ENCODE measurements around the gene CPNE9. TPM values are rescaled to one million over a fixed set of nuclear protein-coding genes. Genes with fewer than 3 reads are reported as not detected.
"Not testable (repeated sequence)": the region's sequence is repeated elsewhere in the genome, so short reads cannot be mapped to it uniquely, and the experiment has no call there.

The CPNE9 gene
- total RNA-seq, 6 donors from 2014 or later: 0.20 to 0.39 (median 0.30) TPM; not detected in 3

DNA sequence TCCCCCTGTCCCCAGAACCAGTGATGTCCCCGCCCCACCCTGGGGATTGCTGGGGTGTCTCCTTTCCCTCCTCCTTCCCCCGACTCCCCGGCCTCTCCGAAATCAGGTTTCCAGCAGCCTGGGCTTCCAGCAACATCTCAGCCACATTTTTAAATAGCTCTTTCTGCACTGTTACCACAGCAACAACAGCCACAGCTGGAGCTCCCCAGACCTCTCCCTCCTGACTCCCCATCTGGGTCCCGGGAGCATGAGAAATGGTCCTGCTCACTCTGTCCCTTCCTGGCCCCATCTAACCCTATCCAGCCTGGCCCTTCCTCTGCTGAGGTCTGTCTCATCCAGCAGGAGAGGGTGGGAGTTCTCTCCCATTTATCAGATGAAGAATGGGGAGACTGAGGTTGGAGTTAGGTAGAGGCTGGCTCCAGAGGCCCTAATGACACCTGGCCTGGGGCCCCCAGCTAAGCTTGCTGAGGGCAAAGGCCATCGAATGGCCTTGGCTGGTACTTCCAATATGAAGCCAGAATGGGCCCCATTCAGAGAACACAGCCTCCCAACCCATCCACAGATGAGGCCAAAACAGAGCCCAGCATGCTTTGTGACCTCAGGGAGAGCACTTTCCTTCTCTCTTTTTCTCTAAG, 64.6 kb downstream of the CPNE9 start:
- H3K9me3 ChIP-seq: no peaks in the 10 kb centered on the region
- peaks cover 34 to 43% (median 39%) of the 10 kb centered on the region in 4 donors for H3K4me1 ChIP-seq
- TF ChIP-seq EP300 (IDR thresholded peaks at IDR 0.05) (no peak), POLR2A (IDR thresholded peaks at IDR 0.05) (no peak), POLR2AphosphoS5 (IDR thresholded peaks at IDR 0.05) (no peak)
- TF ChIP-seq, protein P1, sequence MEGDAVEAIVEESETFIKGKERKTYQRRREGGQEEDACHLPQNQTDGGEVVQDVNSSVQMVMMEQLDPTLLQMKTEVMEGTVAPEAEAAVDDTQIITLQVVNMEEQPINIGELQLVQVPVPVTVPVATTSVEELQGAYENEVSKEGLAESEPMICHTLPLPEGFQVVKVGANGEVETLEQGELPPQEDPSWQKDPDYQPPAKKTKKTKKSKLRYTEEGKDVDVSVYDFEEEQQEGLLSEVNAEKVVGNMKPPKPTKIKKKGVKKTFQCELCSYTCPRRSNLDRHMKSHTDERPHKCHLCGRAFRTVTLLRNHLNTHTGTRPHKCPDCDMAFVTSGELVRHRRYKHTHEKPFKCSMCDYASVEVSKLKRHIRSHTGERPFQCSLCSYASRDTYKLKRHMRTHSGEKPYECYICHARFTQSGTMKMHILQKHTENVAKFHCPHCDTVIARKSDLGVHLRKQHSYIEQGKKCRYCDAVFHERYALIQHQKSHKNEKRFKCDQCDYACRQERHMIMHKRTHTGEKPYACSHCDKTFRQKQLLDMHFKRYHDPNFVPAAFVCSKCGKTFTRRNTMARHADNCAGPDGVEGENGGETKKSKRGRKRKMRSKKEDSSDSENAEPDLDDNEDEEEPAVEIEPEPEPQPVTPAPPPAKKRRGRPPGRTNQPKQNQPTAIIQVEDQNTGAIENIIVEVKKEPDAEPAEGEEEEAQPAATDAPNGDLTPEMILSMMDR (IDR thresholded peaks at IDR 0.05): no peak
- H3K4me3 ChIP-seq: peak overlapping the region in 1 of 4 donors; percentile 76
- ATAC-seq (ENCODE audit: low FRiP score in 2 of 2) (no peak), DNase-seq (no peak)
- H3K27ac ChIP-seq: peak overlapping the region; percentile 26 to 91 (median 64)
- WGBS, 2 donors: 74 to 82% methylated on average over 5 to 6 of the region's 6 CpGs
- no peaks in the 10 kb centered on the region for H3K27me3 ChIP-seq
- H3K36me3 ChIP-seq: peaks cover 0 to 12% (median 2%) of the 10 kb centered on the region in 4 donors

DNA sequence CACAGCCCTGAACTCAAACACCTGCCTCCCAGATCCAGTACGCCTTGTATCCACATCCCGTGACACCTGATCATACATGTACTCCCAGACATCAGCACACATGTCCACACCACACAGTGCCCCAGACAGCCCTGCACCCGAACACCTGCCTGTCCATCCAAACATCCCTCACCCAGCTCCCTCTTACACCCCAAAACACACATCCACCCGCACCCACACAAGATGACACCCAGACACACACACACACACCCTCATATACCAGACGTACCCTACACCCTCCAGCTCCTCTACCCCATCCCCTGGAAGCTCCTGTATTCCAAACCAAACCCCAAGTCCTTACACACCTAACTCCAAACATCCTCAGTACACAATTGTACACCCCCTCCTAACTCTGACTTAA, 65.4 kb downstream of the CPNE9 start:
- no peak for TF ChIP-seq EP300 (IDR thresholded peaks at IDR 0.05)
- no peak for TF ChIP-seq POLR2AphosphoS5 (IDR thresholded peaks at IDR 0.05)
- no peak for TF ChIP-seq POLR2A (IDR thresholded peaks at IDR 0.05)
- TF ChIP-seq, protein P1 (IDR thresholded peaks at IDR 0.05): no peak
- Histone ChIP-seq H3K9me3 (no peaks in the 10 kb centered on the region), H3K36me3 (peaks cover 0 to 12% (median 2%) of the 10 kb centered on the region in 4 donors), H3K27ac (peak overlapping the region; percentile 73 to 91 (median 88)), H3K4me3 (peak overlapping the region; percentile 69 to 81 (median 74)), H3K4me1 (peaks cover 34 to 43% (median 39%) of the 10 kb centered on the region in 4 donors), H3K27me3 (no peaks in the 10 kb centered on the region)
- ATAC-seq (ENCODE audit: low FRiP score in 2 of 2): no peak
- WGBS, 2 donors: 52 to 67% methylated on average over 3 to 5 of the region's 5 CpGs
- DNase-seq: no peak

DNA sequence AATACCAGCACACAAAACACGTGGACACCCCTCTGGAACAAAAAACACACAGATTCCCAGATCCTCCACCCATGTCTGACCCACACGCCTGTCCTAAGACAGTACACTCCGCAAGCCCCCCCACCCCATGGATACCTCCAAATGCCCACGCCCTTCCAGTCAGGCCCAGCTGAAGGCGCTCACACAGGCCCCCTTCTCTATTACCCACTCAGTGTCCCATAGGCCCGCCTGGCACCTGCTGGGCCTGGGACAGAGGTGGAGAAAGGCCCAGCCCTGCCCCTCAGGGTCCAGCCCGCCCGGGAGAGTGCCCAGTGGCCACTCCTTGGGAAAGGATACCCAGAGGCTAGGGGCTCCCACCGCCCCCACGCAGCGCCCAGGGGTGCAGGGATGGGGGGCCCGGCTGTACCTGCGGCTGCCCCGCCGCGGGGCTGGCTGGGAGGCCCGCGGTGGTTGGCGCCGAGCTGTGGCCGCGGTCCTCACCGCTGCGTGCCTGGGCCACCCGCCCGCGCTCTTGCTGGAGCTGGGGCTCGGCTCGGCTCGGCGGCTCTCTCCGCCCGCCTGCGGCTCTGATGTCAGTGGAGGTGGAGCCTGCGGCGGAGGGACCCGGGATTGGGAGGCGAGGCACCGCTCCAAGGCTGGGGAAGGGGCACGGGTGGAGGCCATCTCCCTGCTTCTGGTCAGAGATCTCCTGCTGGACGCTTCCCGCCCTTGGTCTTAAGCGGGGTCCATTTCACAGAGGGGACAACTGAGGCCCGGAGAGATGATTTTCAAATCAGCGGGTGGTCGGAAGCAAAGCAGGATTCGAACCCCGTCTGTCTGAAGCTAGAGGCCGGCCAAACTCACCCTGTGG, 66.0 kb downstream of the CPNE9 start, which contains the start of gene CAMK1:
Gene CAMK1 (minus strand): TSS at position 522 of the 850 bp plus-strand sequence. CDS start 2,198 bp downstream, outside the sequence.
- Histone ChIP-seq H3K36me3 (peaks cover 0 to 12% (median 2%) of the 10 kb centered on the region in 4 donors), H3K27ac (peak within 1 kb of the TSS; percentile 73 to 91 (median 88)), H3K4me1 (peaks cover 34 to 43% (median 39%) of the 10 kb centered on the region in 4 donors), H3K4me3 (peak within 1 kb of the TSS; percentile 69 to 81 (median 74)), H3K9me3 (no peaks in the 10 kb centered on the region), H3K27me3 (no peaks in the 10 kb centered on the region)
- 7 to 9% methylated on average over 23 to 30 of the region's 49 CpGs for WGBS, 2 donors
- ATAC-seq (ENCODE audit: low FRiP score in 2 of 2): peak; percentile 90 to 97
- peak; percentile 86 to 95 for DNase-seq
- TF ChIP-seq POLR2AphosphoS5 (IDR thresholded peaks at IDR 0.05) (peak; percentile 38 to 73), POLR2A (IDR thresholded peaks at IDR 0.05) (peak in 2 of 4 donors; percentile 71 to 83), EP300 (IDR thresholded peaks at IDR 0.05) (no peak)
- TF ChIP-seq, protein P1 (IDR thresholded peaks at IDR 0.05): no peak

DNA sequence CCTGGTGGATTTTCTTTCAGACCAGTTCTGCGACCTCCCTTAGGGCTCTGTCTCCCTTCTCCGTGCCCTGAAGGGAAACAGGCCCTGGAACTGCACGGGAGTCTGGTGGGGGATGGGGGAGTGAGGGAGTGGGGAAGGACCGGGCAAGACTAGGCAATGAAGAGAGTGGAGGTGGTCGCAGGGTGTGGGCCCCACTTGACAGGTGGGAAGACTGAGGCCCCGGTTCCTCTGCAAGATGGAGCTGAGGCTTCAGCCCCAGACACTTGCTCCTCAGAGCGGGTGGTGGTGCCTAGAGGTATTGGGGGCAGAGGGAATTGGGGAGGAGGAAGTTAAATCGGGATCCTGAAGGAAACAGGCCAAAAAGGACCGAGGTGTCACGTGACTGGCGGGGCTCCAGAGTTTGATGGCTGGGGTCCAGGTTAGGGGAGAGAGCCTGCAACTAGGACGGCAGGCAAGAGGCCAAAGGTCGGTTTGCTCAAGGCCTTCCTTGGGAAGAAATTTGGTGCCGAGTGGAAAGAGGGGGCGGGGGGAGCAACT, 66.7 kb downstream of the CPNE9 start:
- Histone ChIP-seq H3K36me3 (peaks cover 0 to 8% (median 2%) of the 10 kb centered on the region in 4 donors), H3K4me1 (peaks cover 34 to 43% (median 39%) of the 10 kb centered on the region in 4 donors), H3K27me3 (no peaks in the 10 kb centered on the region), H3K27ac (peak overlapping the region; percentile 73 to 91 (median 88)), H3K9me3 (no peaks in the 10 kb centered on the region), H3K4me3 (peak overlapping the region; percentile 69 to 81 (median 74))
- ATAC-seq (ENCODE audit: low FRiP score in 2 of 2) (peak; percentile 43 to 49), DNase-seq (peak in 1 of 2 donors; percentile 76)
- TF ChIP-seq, protein P1 (IDR thresholded peaks at IDR 0.05): no peak
- TF ChIP-seq POLR2A (IDR thresholded peaks at IDR 0.05): no peak
- TF ChIP-seq POLR2AphosphoS5 (IDR thresholded peaks at IDR 0.05): no peak
- no peak for TF ChIP-seq EP300 (IDR thresholded peaks at IDR 0.05)
- WGBS, 2 donors: 12 to 16% methylated on average over 14 to 15 of the region's 15 CpGs

DNA sequence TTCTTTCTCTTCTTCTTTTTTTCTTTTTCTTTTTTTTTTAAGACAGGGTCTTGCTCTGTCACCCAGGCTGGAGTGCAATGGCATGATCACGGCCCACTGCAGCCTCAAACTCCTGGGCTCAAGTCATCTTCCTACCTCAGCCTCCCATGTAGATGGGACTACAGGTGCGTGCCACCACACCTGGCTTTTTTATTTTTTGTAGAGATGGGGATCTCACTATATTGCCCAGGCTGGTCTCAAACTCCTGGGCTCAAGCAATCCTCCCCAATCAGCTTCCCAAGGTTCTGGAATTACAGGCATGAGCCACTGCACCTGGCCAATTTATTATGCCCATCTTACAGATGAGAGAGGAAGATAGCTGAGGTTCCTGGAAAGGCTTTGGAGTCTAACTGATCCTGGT, 67.4 kb downstream of the CPNE9 start:
- not testable (repeated sequence) for ATAC-seq (ENCODE audit: low FRiP score in 2 of 2); H3K4me3 ChIP-seq; DNase-seq; H3K36me3 ChIP-seq; H3K27me3 ChIP-seq; H3K9me3 ChIP-seq
- Histone ChIP-seq H3K27ac (peak overlapping the region in 3 of 4 donors; percentile 73 to 91 (median 91)), H3K4me1 (peaks cover 34 to 43% (median 39%) of the 10 kb centered on the region in 4 donors)
- 95% methylated on average over 2 of the region's 2 CpGs for WGBS, 2 donors
